GM12878 (cell line): ENCODE data around the gene IDH3B. TPM values are rescaled to one million over a fixed set of nuclear protein-coding genes. Genes with fewer than 3 reads are reported as not detected.

Experiments used
- NKRF ChIP-seq: fragments of 450-650 bp; conservative IDR thresholded peaks from 2 replicates; pipeline ENCODE4 v1.6.1; 2017; ENCODE audit warnings: mild to moderate bottlenecking, moderate library complexity
- PBX3 ChIP-seq: IDR thresholded peaks from 2 replicates; pipeline ENCODE4 v1.6.1; 2011; ENCODE audit warnings: mild to moderate bottlenecking, low read depth, low read length, moderate library complexity; ENCODE audit not compliant: insufficient replicate concordance
- ZNF592 ChIP-seq: fragments of 450-650 bp; IDR thresholded peaks from 2 replicates; pipeline ENCODE4 v1.6.1; 2017; ENCODE audit warnings: mild to moderate bottlenecking, moderate library complexity
- polyA plus RNA-seq, 11 experiments: library from polyadenylated mRNA; depleted of rRNA in 4 of 11; unstranded in 6 of 11; stranded (reverse) in 5 of 11; fragments of >200 nt; fragmentation: Nextera tagmentation in 4 of 11; fragmentation: Illumina TruSeq in 1 of 11; extraction: Ambion mirVana in 4 of 11; extraction: Trizol in 1 of 11; gene quantifications; 1 replicate in 1 of 11; 2 replicates in 10 of 11; pipeline versions ENCODE4 v1.2.1 to v1.2.3, GENCODE V29; 2011 to 2016; ENCODE audit warnings: inconsistent platforms in 2 of 11, missing spikeins in 2 of 11, low read depth in 1 of 11
- total RNA-seq, 4 experiments: library from RNA; depleted of rRNA in 3 of 4; stranded (reverse); fragments of >200 nt in 3 of 4; fragmentation: Illumina TruSeq in 1 of 4; extraction: Trizol in 1 of 4; gene quantifications; 2 replicates each; pipeline versions ENCODE4 v1.2.1 to v1.2.3, GENCODE V29; 2013 to 2021

The IDH3B gene
- total and polyA plus RNA-seq, 10 of the 15 experiments (the other 5 are each of a cell fraction or from before 2014, with no cell fraction given) = 65.3 to 177 (median 121) TPM

GRCh38 chr20:2692036-2692885, 28.2 kb upstream of the IDH3B start, which contains the start of gene EBF4 (continued):
- TF ChIP-seq PBX3 (no peak), NKRF (no peak), ZNF592 (no peak)
